HCT116 (cell line): ENCODE results near the gene RECQL5. TPM values are rescaled to one million over a fixed set of nuclear protein-coding genes. Genes with fewer than 3 reads are reported as not detected.

Experiments used
- ATAC-seq: fragments of 200-7000 bp; cut with Tn5 transposase; 2 replicates; pipeline ENCODE4 v1.9.1; 2020; ENCODE audit warnings: mild to moderate bottlenecking, moderate library complexity
- BruUV-seq: library from RNA; stranded (reverse); fragments of 400-500 nt; replicated peaks from 2 replicates; lab custom pipeline; 2021; lab: Mats Ljungman, UMichigan
- CTCF ChIA-PET: fragments of 300-600 bp; sonication (Branson Sonifier 250); formaldehyde crosslinking; loops from one replicate; lab custom pipeline; 2021; ENCODE audit warnings: antibody characterized with exemption; lab: Charles Lee
- POLR2A ChIA-PET: fragments of 300-600, 350-600 bp; sonication (Branson Sonifier 250); formaldehyde crosslinking; loops from one replicate; lab custom pipeline; 2021; ENCODE audit warnings: antibody characterized with exemption; lab: Charles Lee
- RAD21 ChIA-PET, 2 experiments: fragments of 300-600 bp; sonication (Branson Sonifier 250); formaldehyde crosslinking; loops; one replicate each; lab custom pipeline; 2023; ENCODE audit warnings: low total read pairs in 2 of 2; ENCODE audit not compliant: uncharacterized antibody in 2 of 2, unreplicated experiment in 2 of 2, low non-redundant PET in 1 of 2; lab: Charles Lee
- DNase-seq: peaks from one replicate; pipeline ENCODE4 v3.0.0-alpha.2; 2010; ENCODE audit warnings: low read depth, low spot score
- H2AFZ ChIP-seq: fragments of 200-600 bp; shearing (Covaris generic), sonication (generic); 2 replicates; pipeline ENCODE4 v1.6.1; 2017; ENCODE audit warnings: low read depth, mixed run types, mixed read lengths, antibody characterized with exemption, low read length; ENCODE audit not compliant: poor library complexity, severe bottlenecking
- H3K27ac ChIP-seq: 2 replicates; pipeline ENCODE4 v1.5.1; 2012; ENCODE audit warnings: low read depth, low read length
- H3K27me3 ChIP-seq: fragments of 200-600 bp; sonication (generic); 2 replicates; pipeline ENCODE4 v1.6.1; 2016; ENCODE audit warnings: mixed run types, low read length, mixed read lengths; ENCODE audit not compliant: insufficient read depth
- H3K36me3 ChIP-seq, 2 experiments: fragments of 200-500 bp in 1 of 2; fragments of 200-600 bp in 1 of 2; sonication (Bioruptor generic) in 1 of 2; sonication (generic) in 1 of 2; 2 replicates each; pipeline versions ENCODE4 v1.5.1 to v1.6.1; 2014 to 2016; ENCODE audit warnings: low read length in 2 of 2, inconsistent platforms in 1 of 2, mixed read lengths in 1 of 2, mixed run types in 1 of 2; ENCODE audit not compliant: insufficient read depth in 2 of 2, control insufficient read depth in 1 of 2
- H3K4me1 ChIP-seq, 2 experiments: fragments of 200-600 bp in 1 of 2; sonication (generic) in 1 of 2; 2 replicates each; pipeline versions ENCODE4 v1.5.1 to v1.6.1; 2012 to 2017; ENCODE audit warnings: low read length in 2 of 2, inconsistent platforms in 1 of 2, mild to moderate bottlenecking in 1 of 2, mixed read lengths in 1 of 2, mixed run types in 1 of 2, moderate library complexity in 1 of 2; ENCODE audit not compliant: insufficient read depth in 2 of 2, control insufficient read depth in 1 of 2
- H3K4me2 ChIP-seq: fragments of 200-600 bp; sonication (generic); 2 replicates; pipeline ENCODE4 v1.6.1; 2017; ENCODE audit warnings: mixed run types, low read length, mixed read lengths
- H3K4me3 ChIP-seq, 2 experiments: fragments of 200-600 bp in 1 of 2; sonication (generic) in 1 of 2; replicated peaks in 1 of 2; 2 replicates each; pipeline ENCODE4 v1.5.1; 2011 to 2016; ENCODE audit warnings: low read length in 2 of 2, control low read depth in 1 of 2, low read depth in 1 of 2, mild to moderate bottlenecking in 1 of 2, mixed read lengths in 1 of 2, mixed run types in 1 of 2
- H3K79me2 ChIP-seq: fragments of 200-600 bp; sonication (generic); 2 replicates; pipeline ENCODE4 v1.6.1; 2017; ENCODE audit warnings: mild to moderate bottlenecking, mixed run types, low read length, moderate library complexity, mixed read lengths; ENCODE audit not compliant: insufficient read depth
- H3K9ac ChIP-seq: fragments of 200-600 bp; sonication (generic); 2 replicates; pipeline ENCODE4 v1.6.1; 2016; ENCODE audit warnings: low read length, mixed read lengths
- H3K9me2 ChIP-seq: fragments of 200-600 bp; sonication (generic), shearing (Covaris generic); 2 replicates; pipeline ENCODE4 v1.6.1; 2017; ENCODE audit warnings: mixed run types, mild to moderate bottlenecking, moderate library complexity; ENCODE audit not compliant: insufficient read depth
- H3K9me3 ChIP-seq, 2 experiments: fragments of 200-500 bp in 1 of 2; fragments of 200-600 bp in 1 of 2; sonication (Bioruptor generic) in 1 of 2; sonication (generic) in 1 of 2; 2 replicates each; pipeline ENCODE4 v1.6.1; 2014 to 2017; ENCODE audit warnings: low read length in 2 of 2, mixed read lengths in 2 of 2, inconsistent platforms in 1 of 2, low read depth in 1 of 2, mild to moderate bottlenecking in 1 of 2, mixed run types in 1 of 2, moderate library complexity in 1 of 2; ENCODE audit not compliant: control insufficient read depth in 1 of 2, insufficient read depth in 1 of 2
- H4K20me1 ChIP-seq: fragments of 200-600 bp; sonication (generic), shearing (Covaris generic); 2 replicates; pipeline ENCODE4 v1.6.1; 2017; ENCODE audit warnings: mixed run types, mild to moderate bottlenecking, moderate library complexity; ENCODE audit not compliant: insufficient read depth
- CEBPB ChIP-seq: IDR thresholded peaks from 2 replicates; pipeline ENCODE4 v1.6.1; 2012; ENCODE audit warnings: low read depth
- ELF1 ChIP-seq: IDR thresholded peaks from 2 replicates; pipeline ENCODE4 v1.6.1; 2012; ENCODE audit warnings: low read depth, borderline replicate concordance
- EZH2 ChIP-seq: fragments of 200-600 bp; sonication (generic); IDR thresholded peaks from 2 replicates; pipeline ENCODE4 v1.6.1; 2017; ENCODE audit warnings: antibody characterized with exemption, mixed run types
- FOSL1 ChIP-seq: IDR thresholded peaks from 2 replicates; pipeline ENCODE4 v1.6.1; 2012; ENCODE audit warnings: low read depth
- JUND ChIP-seq: IDR thresholded peaks from 2 replicates; pipeline ENCODE4 v1.6.1; 2012
- POLR2A ChIP-seq: IDR thresholded peaks from 2 replicates; pipeline ENCODE4 v1.7.0; 2011; ENCODE audit warnings: borderline replicate concordance; ENCODE audit not compliant: insufficient read depth, insufficient read length; ENCODE audit errors: extremely low read depth
- POLR2AphosphoS5 ChIP-seq: IDR thresholded peaks from 2 replicates; pipeline ENCODE4 v1.6.1; 2011; ENCODE audit warnings: mild to moderate bottlenecking, low read depth, low read length, moderate library complexity
- RAD21 ChIP-seq: IDR thresholded peaks from 2 replicates; pipeline ENCODE4 v1.6.1; 2012; ENCODE audit warnings: low read depth, mild to moderate bottlenecking
- SRF ChIP-seq: IDR thresholded peaks from 2 replicates; pipeline ENCODE4 v1.6.1; 2012; ENCODE audit warnings: low read depth
- YY1 ChIP-seq: IDR thresholded peaks from 2 replicates; pipeline ENCODE4 v1.6.1; 2011; ENCODE audit warnings: low read length, low read depth, moderate library complexity, mild to moderate bottlenecking; ENCODE audit not compliant: insufficient replicate concordance; ENCODE audit errors: extremely low read depth
- ZFX ChIP-seq: fragments of 450-650 bp; IDR thresholded peaks from 2 replicates; pipeline ENCODE4 v1.6.1; 2017
- ZNF274 ChIP-seq: fragments of 200-500 bp; sonication (Bioruptor generic); IDR thresholded peaks from 2 replicates; pipeline ENCODE4 v1.6.1; 2014; ENCODE audit warnings: mild to moderate bottlenecking, low read depth, low read length, inconsistent platforms
- intact Hi-C: fragments of 100-400 bp; cut with micrococcal nuclease; formaldehyde crosslinking; loops from 2 replicates; pipeline ENCODE4 v1.10.0; 2022
- total RNA-seq: library from RNA; stranded (reverse); gene quantifications from one replicate; pipeline ENCODE4 v1.2.1, GENCODE V29; 2021; ENCODE audit not compliant: unreplicated experiment
- TF ChIP-seq, protein P1 (sequence below): IDR thresholded peaks from 2 replicates; pipeline ENCODE4 v1.6.1; 2011; ENCODE audit warnings: mild to moderate bottlenecking, low read length, moderate library complexity; ENCODE audit not compliant: insufficient replicate concordance; ENCODE audit errors: extremely low read depth
- TF ChIP-seq, protein P2 (sequence below): IDR thresholded peaks from 2 replicates; pipeline ENCODE4 v1.6.1; 2012

Gene RECQL5
- total RNA-seq, 1 experiment from 2014 or later: 83.3 TPM

DNA sequence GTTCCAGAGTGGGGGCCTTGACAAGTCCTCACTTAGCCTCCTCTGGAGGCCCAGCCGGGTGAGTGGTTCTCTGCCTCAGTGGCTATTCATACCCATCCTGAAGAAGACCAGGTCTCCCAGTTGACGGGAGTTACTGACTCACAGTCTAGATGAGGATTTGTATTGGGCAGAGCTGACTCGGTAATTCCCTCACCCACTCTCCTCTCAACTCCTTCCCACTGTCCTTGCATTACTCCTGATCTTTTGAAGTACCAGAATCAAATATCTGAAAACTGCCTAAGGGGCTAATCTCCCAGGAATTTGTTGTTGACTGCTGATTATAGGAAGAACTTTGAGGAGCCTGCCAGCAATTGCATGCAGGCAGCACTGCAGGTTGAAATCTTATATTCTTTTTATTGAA, 14.3 kb upstream of the RECQL5 start:
- Histone ChIP-seq H3K4me1 (peaks cover 62 to 84% of the 10 kb centered on the region in 2 experiments), H3K36me3 (peaks cover 10 to 19% of the 10 kb centered on the region in 2 experiments; a peak in 3 of 4 replicates), H3K9me3 (no peaks in the 10 kb centered on the region), H3K9ac (peak overlapping the region; percentile 30), H3K9me2 (no peaks in the 10 kb centered on the region), H4K20me1 (no peaks in the 10 kb centered on the region), H3K27me3 (no peaks in the 10 kb centered on the region), H3K79me2 (peaks cover 96% of the 10 kb centered on the region), H2AFZ (no peak overlapping the region), H3K4me2 (peak overlapping the region; percentile 27), H3K4me3 (no peak overlapping the region), H3K27ac (peak overlapping the region; percentile 48)
- ChIA-PET CTCF (interaction anchor here (0.8 to 8.5 kb wide), 5 partner anchors 14 to 84 kb away, joined by 3 to 174 read pairs (median 16); partner anchors contain the start of gene GALK1), RAD21 (interaction anchor here in 1 of 2 experiments (0.9 to 1.2 kb wide), 2 partner anchors 66 to 69 kb away, joined by 3 read pairs; no protein-coding TSS in a partner anchor), POLR2A (interaction anchor here (1.1 to 6.4 kb wide), 6 partner anchors 12 to 67 kb away, joined by 5 to 41 read pairs (median 12); partner anchors contain the start of genes ITGB4, RECQL5 and SAP30BP)
- BruUV-seq: no TSS peak
- ATAC-seq (no peak), DNase-seq (no peak)
- intact Hi-C loops: no loop called here
- TF ChIP-seq SRF (no peak), CEBPB (no peak), POLR2A (no peak), YY1 (no peak), ZFX (no peak), ZNF274 (no peak)

DNA sequence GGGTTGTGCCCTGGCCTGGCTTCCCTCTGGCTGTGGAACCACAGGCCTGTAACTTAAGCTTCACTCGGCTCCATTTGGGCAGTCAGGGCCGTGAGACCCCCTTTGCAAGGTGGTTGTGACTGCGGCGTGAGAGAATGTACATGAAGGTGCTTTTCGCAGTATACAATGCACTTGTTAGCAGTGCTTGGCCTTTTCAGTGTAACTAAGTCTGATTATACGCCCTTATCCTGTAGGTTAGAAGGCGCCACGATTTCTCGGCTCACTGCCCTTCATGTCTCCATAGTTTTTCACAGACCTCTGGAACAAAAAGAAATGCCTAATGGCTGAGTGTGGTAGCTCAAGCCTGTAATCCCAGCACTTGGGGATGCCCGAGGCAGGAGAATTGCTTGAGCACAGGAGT, 13.5 kb upstream of the RECQL5 start:
- Histone ChIP-seq H2AFZ (no peak overlapping the region), H3K27me3 (no peaks in the 10 kb centered on the region), H3K9me2 (no peaks in the 10 kb centered on the region), H3K9me3 (no peaks in the 10 kb centered on the region), H3K79me2 (peaks cover 96% of the 10 kb centered on the region), H3K36me3 (peaks cover 16 to 23% of the 10 kb centered on the region in 2 experiments; a peak in 3 of 4 replicates), H3K27ac (peak overlapping the region; percentile 48), H3K4me2 (peak overlapping the region; percentile 27), H3K9ac (peak overlapping the region; percentile 30), H4K20me1 (no peaks in the 10 kb centered on the region)
- CTCF ChIA-PET: interaction anchor here (1.0 to 8.5 kb wide), 9 partner anchors 27 to 145 kb away, joined by 3 to 174 read pairs (median 4); partner anchors contain the start of genes ITGB4 and SMIM5
- intact Hi-C loops: no loop called here
- TF ChIP-seq, protein P1, sequence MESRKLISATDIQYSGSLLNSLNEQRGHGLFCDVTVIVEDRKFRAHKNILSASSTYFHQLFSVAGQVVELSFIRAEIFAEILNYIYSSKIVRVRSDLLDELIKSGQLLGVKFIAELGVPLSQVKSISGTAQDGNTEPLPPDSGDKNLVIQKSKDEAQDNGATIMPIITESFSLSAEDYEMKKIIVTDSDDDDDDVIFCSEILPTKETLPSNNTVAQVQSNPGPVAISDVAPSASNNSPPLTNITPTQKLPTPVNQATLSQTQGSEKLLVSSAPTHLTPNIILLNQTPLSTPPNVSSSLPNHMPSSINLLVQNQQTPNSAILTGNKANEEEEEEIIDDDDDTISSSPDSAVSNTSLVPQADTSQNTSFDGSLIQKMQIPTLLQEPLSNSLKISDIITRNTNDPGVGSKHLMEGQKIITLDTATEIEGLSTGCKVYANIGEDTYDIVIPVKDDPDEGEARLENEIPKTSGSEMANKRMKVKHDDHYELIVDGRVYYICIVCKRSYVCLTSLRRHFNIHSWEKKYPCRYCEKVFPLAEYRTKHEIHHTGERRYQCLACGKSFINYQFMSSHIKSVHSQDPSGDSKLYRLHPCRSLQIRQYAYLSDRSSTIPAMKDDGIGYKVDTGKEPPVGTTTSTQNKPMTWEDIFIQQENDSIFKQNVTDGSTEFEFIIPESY: no peak
- TF ChIP-seq JUND: no peak
- TF ChIP-seq ZFX: no peak
- TF ChIP-seq, protein P2, sequence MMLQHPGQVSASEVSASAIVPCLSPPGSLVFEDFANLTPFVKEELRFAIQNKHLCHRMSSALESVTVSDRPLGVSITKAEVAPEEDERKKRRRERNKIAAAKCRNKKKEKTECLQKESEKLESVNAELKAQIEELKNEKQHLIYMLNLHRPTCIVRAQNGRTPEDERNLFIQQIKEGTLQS: no peak
- no peak for TF ChIP-seq POLR2A
- no peak for TF ChIP-seq EZH2
- TF ChIP-seq ZNF274: no peak
- no peak for TF ChIP-seq POLR2AphosphoS5
- no peak for TF ChIP-seq RAD21
- no peak for TF ChIP-seq ELF1
- no peak for TF ChIP-seq FOSL1
- TF ChIP-seq, all 23 proteins: peak for 0
- no peak for ATAC-seq
- POLR2A ChIA-PET: interaction anchor here (1.1 to 6.4 kb wide), 4 partner anchors 40 to 99 kb away, joined by 3 to 41 read pairs (median 16); partner anchors contain the start of gene ITGB4
- no peak for DNase-seq
- peaks cover 58 to 75% of the 10 kb centered on the region in 2 experiments for H3K4me1 ChIP-seq
- H3K4me3 ChIP-seq: no peak overlapping the region
- RAD21 ChIA-PET: interaction anchor here (2.0 to 2.1 kb wide), 2 partner anchors 67 to 68 kb away, joined by 8 to 10 read pairs; no protein-coding TSS in a partner anchor
- no TSS peak for BruUV-seq
